ENCODE results near the gene NKTR. TPM values are rescaled to one million over a fixed set of nuclear protein-coding genes. Genes with fewer than 3 reads are reported as not detected.

Gene NKTR
- polyA plus RNA-seq, 1 donor from 2014 or later = 242 TPM

DNA sequence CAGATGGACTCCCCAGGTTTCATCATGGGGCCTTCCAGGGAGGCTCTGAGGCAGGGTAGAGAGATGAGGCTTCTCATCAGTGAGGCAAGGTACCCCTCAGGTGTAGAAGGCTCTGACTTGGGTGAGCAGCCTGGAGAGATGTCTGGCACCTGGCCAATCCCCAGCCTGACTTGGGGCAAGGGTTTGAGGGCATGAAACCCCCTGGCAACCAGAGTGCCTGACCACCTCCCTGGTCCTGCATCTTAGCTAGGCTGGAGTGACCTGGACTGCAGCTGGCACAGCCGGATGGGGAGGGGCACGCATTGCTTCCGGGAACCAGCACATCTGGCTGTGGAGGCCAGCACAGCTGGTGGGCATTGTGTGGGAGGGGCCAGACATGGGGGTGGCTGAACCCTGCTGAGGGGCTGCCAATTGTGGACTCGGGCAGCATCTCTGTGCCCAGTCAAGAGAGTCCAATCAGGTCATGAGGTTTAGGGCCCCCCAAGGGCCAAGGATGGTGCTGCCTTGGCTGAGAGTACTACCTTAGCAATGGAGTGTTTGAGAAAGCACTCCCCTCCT, 54.9 kb downstream of the NKTR start:
- TF ChIP-seq, protein P1, sequence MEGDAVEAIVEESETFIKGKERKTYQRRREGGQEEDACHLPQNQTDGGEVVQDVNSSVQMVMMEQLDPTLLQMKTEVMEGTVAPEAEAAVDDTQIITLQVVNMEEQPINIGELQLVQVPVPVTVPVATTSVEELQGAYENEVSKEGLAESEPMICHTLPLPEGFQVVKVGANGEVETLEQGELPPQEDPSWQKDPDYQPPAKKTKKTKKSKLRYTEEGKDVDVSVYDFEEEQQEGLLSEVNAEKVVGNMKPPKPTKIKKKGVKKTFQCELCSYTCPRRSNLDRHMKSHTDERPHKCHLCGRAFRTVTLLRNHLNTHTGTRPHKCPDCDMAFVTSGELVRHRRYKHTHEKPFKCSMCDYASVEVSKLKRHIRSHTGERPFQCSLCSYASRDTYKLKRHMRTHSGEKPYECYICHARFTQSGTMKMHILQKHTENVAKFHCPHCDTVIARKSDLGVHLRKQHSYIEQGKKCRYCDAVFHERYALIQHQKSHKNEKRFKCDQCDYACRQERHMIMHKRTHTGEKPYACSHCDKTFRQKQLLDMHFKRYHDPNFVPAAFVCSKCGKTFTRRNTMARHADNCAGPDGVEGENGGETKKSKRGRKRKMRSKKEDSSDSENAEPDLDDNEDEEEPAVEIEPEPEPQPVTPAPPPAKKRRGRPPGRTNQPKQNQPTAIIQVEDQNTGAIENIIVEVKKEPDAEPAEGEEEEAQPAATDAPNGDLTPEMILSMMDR (IDR thresholded peaks at IDR 0.05; ENCODE audit: poor library complexity, severe bottlenecking) = no peak
- TF ChIP-seq, protein P2, sequence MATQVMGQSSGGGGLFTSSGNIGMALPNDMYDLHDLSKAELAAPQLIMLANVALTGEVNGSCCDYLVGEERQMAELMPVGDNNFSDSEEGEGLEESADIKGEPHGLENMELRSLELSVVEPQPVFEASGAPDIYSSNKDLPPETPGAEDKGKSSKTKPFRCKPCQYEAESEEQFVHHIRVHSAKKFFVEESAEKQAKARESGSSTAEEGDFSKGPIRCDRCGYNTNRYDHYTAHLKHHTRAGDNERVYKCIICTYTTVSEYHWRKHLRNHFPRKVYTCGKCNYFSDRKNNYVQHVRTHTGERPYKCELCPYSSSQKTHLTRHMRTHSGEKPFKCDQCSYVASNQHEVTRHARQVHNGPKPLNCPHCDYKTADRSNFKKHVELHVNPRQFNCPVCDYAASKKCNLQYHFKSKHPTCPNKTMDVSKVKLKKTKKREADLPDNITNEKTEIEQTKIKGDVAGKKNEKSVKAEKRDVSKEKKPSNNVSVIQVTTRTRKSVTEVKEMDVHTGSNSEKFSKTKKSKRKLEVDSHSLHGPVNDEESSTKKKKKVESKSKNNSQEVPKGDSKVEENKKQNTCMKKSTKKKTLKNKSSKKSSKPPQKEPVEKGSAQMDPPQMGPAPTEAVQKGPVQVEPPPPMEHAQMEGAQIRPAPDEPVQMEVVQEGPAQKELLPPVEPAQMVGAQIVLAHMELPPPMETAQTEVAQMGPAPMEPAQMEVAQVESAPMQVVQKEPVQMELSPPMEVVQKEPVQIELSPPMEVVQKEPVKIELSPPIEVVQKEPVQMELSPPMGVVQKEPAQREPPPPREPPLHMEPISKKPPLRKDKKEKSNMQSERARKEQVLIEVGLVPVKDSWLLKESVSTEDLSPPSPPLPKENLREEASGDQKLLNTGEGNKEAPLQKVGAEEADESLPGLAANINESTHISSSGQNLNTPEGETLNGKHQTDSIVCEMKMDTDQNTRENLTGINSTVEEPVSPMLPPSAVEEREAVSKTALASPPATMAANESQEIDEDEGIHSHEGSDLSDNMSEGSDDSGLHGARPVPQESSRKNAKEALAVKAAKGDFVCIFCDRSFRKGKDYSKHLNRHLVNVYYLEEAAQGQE (IDR thresholded peaks at IDR 0.05; ENCODE audit: borderline replicate concordance) = no peak
- no peak for TF ChIP-seq MXI1 (conservative IDR thresholded peaks at IDR 0.05; ENCODE audit: poor library complexity, severe bottlenecking)
- no peak for TF ChIP-seq SMC3 (conservative IDR thresholded peaks at IDR 0.05; ENCODE audit: poor library complexity)
- TF ChIP-seq EZH2 (IDR thresholded peaks at IDR 0.05; ENCODE audit: borderline replicate concordance, insufficient read depth, low read length, poor library complexity, severe bottlenecking) = no peak
- TF ChIP-seq POLR2AphosphoS5 (IDR thresholded peaks at IDR 0.05) = no peak
- TF ChIP-seq TAF1 (IDR thresholded peaks at IDR 0.05; ENCODE audit: low read depth) = no peak
- no peak for TF ChIP-seq EP300 (conservative IDR thresholded peaks at IDR 0.05; ENCODE audit: poor library complexity, severe bottlenecking)
- TF ChIP-seq RAD21 (conservative IDR thresholded peaks at IDR 0.05) = no peak
- Histone ChIP-seq H3K4me2 (ENCODE audit: low read length) (peak overlapping the region; percentile 51), H3K36me3 (ENCODE audit: insufficient read depth, low read length) (no peaks in the 10 kb centered on the region), H3K27me3 (ENCODE audit: insufficient read depth, low read depth, low read length) (no peaks in the 10 kb centered on the region), H4K20me1 (ENCODE audit: insufficient read depth) (no peaks in the 10 kb centered on the region), H2AFZ (ENCODE audit: low read depth, low read length) (no peak overlapping the region), H3K9me2 (ENCODE audit: insufficient read depth, low read length) (no peaks in the 10 kb centered on the region), H3K9me3 (ENCODE audit: low read length) (no peaks in the 10 kb centered on the region), H3K27ac (ENCODE audit: low read length) (no peak overlapping the region), H3F3A (ENCODE audit: insufficient read depth, low read length, poor library complexity, severe bottlenecking) (no peaks in the 10 kb centered on the region), H3K9ac (ENCODE audit: low read length) (peak overlapping the region; percentile 71), H3K79me2 (replicated peaks; ENCODE audit: insufficient read depth, low read length) (no peaks in the 10 kb centered on the region), H3K4me3 (ENCODE audit: low read length) (peak overlapping the region; percentile 86)

DNA sequence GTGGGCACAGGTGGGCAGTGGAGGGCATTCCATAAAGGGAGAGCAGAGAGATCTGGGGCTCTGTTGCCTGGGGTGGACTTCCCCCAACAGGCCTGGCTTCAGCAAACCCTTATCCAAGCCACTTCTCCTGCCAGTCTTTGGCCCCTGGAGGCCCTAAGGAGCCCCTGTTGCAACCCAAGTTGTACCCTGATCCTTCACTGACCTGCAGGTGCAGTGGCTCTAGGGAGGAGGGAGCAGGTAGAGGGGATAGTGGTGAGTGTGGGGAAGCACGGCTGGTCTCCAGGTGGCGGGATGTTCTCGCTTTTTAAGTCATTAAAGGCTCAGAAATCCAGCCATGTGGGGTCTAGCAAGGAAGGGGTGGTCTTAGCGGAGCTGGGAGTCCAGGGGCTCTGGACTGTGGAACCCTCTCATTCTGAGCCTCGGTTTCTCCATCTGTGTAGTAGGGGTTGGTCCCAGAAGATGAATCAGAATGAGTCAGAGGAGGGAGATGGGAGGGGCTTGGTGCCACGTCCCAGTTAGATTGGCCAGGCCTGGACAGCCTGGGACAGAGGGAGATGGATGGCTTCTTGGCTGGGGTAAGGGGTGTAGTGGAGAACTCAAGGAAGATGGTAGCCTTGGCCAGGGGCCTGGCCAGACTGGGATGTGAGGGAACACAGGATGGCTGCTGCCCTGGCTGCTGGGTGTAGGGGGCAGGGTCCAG, 55.6 kb downstream of the NKTR start:
- Histone ChIP-seq H3K27ac (ENCODE audit: low read length) (no peak overlapping the region), H3K36me3 (ENCODE audit: insufficient read depth, low read length) (no peaks in the 10 kb centered on the region), H2AFZ (ENCODE audit: low read depth, low read length) (no peak overlapping the region), H3K9ac (ENCODE audit: low read length) (no peak overlapping the region), H3K79me2 (replicated peaks; ENCODE audit: insufficient read depth, low read length) (no peaks in the 10 kb centered on the region), H3K9me3 (ENCODE audit: low read length) (no peaks in the 10 kb centered on the region), H3F3A (ENCODE audit: insufficient read depth, low read length, poor library complexity, severe bottlenecking) (no peaks in the 10 kb centered on the region), H3K4me3 (ENCODE audit: low read length) (no peak overlapping the region), H3K4me2 (ENCODE audit: low read length) (no peak overlapping the region), H4K20me1 (ENCODE audit: insufficient read depth) (no peaks in the 10 kb centered on the region), H3K27me3 (ENCODE audit: insufficient read depth, low read depth, low read length) (no peaks in the 10 kb centered on the region), H3K9me2 (ENCODE audit: insufficient read depth, low read length) (no peaks in the 10 kb centered on the region)
- TF ChIP-seq EZH2 (IDR thresholded peaks at IDR 0.05; ENCODE audit: borderline replicate concordance, insufficient read depth, low read length, poor library complexity, severe bottlenecking) (no peak), EP300 (conservative IDR thresholded peaks at IDR 0.05; ENCODE audit: poor library complexity, severe bottlenecking) (no peak), TAF1 (IDR thresholded peaks at IDR 0.05; ENCODE audit: low read depth) (no peak), MXI1 (conservative IDR thresholded peaks at IDR 0.05; ENCODE audit: poor library complexity, severe bottlenecking) (no peak), SMC3 (conservative IDR thresholded peaks at IDR 0.05; ENCODE audit: poor library complexity) (no peak), POLR2AphosphoS5 (IDR thresholded peaks at IDR 0.05) (no peak)
- TF ChIP-seq, protein P2 (IDR thresholded peaks at IDR 0.05; ENCODE audit: borderline replicate concordance) = no peak
- TF ChIP-seq, protein P1 (IDR thresholded peaks at IDR 0.05; ENCODE audit: poor library complexity, severe bottlenecking) = no peak

Measured in neural cell (in vitro differentiated cells).